22Rv1 (cell line): ENCODE measurements around the gene MRPS10.

Experiments
- ZFX ChIP-seq: fragments of 450-650 bp; IDR thresholded peaks from 2 replicates; pipeline ENCODE4 v1.6.1; 2017; ENCODE audit warnings: antibody characterized with exemption, borderline replicate concordance
- TF ChIP-seq, protein P1 (sequence below): fragments of 450-650 bp; IDR thresholded peaks from 2 replicates; pipeline ENCODE4 v1.5.1; 2017; ENCODE audit warnings: mild to moderate bottlenecking

DNA sequence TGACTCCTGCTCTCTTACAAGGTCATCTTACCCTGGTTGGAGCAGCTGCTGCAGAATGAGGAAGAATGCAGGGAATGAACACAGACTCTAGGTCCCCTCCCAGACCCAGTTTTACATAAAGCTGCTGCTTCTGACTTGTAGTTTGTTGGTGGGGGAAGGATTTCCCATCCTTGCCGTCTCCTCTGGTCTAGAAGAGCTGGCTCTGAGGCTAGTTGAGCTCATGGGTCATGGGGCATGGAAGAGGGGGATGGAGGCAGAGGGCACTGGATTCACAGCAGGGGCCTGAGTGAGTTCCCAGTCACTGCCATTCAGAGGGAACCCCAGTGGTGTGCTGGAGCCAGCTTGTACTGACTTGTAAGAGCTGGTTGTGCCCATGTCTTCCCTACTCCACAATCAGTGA is 53.7 kb downstream of the MRPS10 start:
- TF ChIP-seq, protein P1, sequence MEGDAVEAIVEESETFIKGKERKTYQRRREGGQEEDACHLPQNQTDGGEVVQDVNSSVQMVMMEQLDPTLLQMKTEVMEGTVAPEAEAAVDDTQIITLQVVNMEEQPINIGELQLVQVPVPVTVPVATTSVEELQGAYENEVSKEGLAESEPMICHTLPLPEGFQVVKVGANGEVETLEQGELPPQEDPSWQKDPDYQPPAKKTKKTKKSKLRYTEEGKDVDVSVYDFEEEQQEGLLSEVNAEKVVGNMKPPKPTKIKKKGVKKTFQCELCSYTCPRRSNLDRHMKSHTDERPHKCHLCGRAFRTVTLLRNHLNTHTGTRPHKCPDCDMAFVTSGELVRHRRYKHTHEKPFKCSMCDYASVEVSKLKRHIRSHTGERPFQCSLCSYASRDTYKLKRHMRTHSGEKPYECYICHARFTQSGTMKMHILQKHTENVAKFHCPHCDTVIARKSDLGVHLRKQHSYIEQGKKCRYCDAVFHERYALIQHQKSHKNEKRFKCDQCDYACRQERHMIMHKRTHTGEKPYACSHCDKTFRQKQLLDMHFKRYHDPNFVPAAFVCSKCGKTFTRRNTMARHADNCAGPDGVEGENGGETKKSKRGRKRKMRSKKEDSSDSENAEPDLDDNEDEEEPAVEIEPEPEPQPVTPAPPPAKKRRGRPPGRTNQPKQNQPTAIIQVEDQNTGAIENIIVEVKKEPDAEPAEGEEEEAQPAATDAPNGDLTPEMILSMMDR = no peak
- no peak for TF ChIP-seq ZFX
